GM12801 (cell line): ENCODE measurements around the gene PALM.

Experiments
- CTCF ChIP-seq: IDR thresholded peaks from one replicate; pipeline ENCODE4 v1.5.1; 2011; ENCODE audit warnings: control low read depth; ENCODE audit not compliant: insufficient read length; ENCODE audit errors: extremely low read depth

The PALM gene

GRCh38 chr19:734716-735115 lies 26.0 kb downstream of the PALM start:
- no peak for TF ChIP-seq CTCF

GRCh38 chr19:736125-736524 lies 27.4 kb downstream of the PALM start:
- no peak for TF ChIP-seq CTCF

DNA sequence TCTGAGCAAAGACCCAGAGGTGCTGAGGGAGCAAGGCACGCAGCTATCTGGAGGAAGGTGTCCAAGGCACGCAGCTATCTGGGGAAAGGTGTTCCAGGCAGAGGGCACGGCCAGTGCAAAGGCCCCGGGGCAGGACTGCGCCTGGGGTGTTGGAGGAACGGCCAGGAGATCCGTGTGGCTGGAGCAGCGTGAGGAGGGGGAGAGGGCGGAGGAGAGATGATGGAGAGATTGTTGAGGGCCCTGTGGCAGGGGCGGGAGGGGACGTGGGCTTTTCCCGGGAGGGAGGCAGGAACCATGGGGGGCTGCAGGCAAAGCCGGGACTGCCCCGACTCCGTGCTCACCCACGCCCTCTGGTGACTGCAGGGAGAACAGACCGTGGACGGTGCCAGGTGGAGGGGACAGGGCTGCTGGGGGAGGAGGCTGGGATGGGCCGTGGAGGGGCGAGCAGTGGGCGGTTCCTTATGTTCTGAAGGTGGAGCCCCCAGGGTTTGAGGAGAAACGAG lies 28.9 kb downstream of the PALM start:
- no peak for TF ChIP-seq CTCF

GRCh38 chr19:738509-739128 lies 29.9 kb downstream of the PALM start:
- TF ChIP-seq CTCF = no peak

- no peak for TF ChIP-seq CTCF
Observed at GRCh38 chr19:739998-740715, 31.4 kb downstream of the PALM start.

DNA sequence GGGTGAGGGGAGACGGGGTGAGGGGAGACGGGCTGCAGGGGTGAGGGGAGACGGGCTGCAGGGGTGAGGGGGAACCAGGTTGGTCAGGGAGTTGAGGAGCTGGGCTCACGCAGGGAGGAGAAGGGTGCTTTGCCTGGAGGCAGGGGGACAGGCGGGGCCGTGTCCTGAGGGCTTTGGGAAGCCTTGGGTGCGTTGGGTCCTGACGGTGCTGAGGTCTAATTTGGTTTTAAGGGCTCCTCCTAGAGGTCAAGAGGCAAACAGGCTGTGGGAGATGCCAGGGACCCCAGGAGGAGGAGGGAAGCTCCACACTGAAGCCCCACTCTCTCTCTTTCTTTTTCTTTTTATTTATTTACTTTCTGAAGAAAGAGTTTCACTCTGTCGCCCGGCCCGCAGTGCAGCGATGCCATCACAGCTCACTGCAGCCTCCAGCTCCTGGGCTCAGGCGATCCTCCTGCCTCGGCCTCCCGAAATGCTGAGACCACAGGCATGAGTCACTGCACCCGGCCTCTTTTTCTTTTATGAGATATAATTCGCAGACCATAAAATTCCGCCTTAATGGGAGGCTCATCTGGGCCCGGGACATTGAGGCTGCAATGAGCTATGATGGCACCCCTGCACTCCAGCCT lies 32.9 kb downstream of the PALM start:
- no peak for TF ChIP-seq CTCF

DNA sequence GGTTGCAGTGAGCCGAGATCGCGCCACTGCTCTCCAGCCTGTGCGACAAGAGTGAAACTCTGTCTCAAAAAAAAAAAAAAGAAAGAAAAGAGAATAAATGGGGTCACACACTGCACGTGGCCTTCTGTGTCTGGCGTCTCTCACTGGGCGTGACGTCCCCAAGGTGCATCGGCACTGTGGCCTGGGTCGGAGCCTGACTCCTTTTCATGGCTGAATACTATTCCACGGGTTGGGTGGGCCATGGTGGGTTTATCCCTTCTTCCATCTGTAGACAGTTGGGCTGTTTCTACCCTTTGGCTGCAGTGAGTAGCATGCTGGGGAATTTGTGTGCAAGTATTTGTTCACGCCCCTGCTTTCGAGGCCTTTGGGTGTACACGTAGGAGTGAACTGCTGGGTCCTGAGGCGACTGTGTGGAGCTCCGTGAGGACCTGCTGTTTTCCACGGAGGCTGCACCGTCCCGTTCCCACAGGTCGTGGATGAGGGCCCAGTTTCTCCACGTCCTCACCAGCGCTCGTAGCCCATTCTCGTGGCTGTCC lies 33.9 kb downstream of the PALM start:
- TF ChIP-seq CTCF = no peak
